HL-60 (cell line): Measurements from ENCODE around the gene SCAANT1.

ENCODE experiments used
- DNase-seq, 2 experiments: peaks; one replicate each; pipeline ENCODE4 v3.0.0-alpha.2; 2010 to 2020; ENCODE audit warnings: low read depth in 1 of 2, low spot score in 1 of 2
- H3K27ac ChIP-seq: fragments of 250-450 bp; sonication (Bioruptor Pico); replicated peaks from 2 replicates; pipeline ENCODE4 v1.5.1; 2020; ENCODE audit warnings: mild to moderate bottlenecking, moderate library complexity
- H3K27me3 ChIP-seq: fragments of 250-450 bp; sonication (Bioruptor Pico); 2 replicates; pipeline ENCODE4 v1.5.1; 2021; ENCODE audit warnings: mild to moderate bottlenecking, moderate library complexity; ENCODE audit not compliant: insufficient read depth, poor library complexity, severe bottlenecking
- H3K4me3 ChIP-seq: replicated peaks from 2 replicates; pipeline ENCODE4 v1.5.1; 2011; ENCODE audit warnings: mild to moderate bottlenecking, control low read depth, low read length; ENCODE audit not compliant: insufficient read depth
- CTCF ChIP-seq: IDR thresholded peaks from one replicate; pipeline ENCODE4 v1.5.1; 2011; ENCODE audit warnings: low read length, control low read depth, inconsistent platforms; ENCODE audit not compliant: insufficient read depth
- GABPA ChIP-seq: IDR thresholded peaks from 2 replicates; pipeline ENCODE4 v1.6.1; 2012; ENCODE audit warnings: low read depth
- POLR2AphosphoS5 ChIP-seq: IDR thresholded peaks from 2 replicates; pipeline ENCODE4 v1.6.1; 2012; ENCODE audit warnings: low read depth
- REST ChIP-seq: IDR thresholded peaks from 2 replicates; pipeline ENCODE4 v1.6.1; 2012; ENCODE audit warnings: low read depth; ENCODE audit not compliant: insufficient replicate concordance
- SPI1 ChIP-seq: IDR thresholded peaks from 2 replicates; pipeline ENCODE4 v1.6.1; 2012; ENCODE audit warnings: low read depth, mild to moderate bottlenecking, borderline replicate concordance

The SCAANT1 gene

DNA sequence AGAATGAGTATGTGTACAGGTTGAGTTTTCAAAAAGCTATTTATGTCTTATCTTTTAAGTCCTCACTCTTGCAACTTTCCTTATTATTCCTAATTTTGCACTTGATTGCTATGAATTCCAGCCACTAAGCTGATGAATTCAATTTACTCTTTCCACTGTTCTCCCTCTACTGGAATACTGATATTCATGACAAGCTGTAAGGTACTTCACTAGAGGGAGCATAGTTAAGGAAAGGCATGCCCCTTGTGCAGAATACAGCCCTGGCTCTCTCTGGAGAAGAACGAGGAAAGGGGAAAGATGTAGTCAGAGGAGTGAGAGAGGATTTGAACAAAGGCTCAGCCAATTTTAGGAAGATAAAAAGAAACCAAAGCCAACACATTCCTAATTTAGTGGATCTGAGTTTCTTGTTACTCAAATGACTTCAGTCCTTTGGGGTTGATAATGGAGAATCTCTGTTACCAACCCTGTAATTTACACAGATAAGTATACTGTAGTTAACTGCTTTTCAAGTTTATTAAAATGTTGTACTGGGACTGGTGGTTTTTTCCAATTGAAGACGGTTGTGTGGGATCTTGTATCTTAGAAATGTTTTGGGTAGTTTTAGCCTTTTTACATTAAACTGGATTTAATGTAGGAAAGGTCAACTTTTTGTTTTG is 4.0 kb downstream of the SCAANT1 start:
- H3K4me3 ChIP-seq: no peak overlapping the region
- no peak overlapping the region for H3K27ac ChIP-seq
- no peak for DNase-seq
- no peaks in the 10 kb centered on the region for H3K27me3 ChIP-seq
- TF ChIP-seq REST (no peak), CTCF (no peak), GABPA (no peak), POLR2AphosphoS5 (no peak), SPI1 (no peak)

DNA sequence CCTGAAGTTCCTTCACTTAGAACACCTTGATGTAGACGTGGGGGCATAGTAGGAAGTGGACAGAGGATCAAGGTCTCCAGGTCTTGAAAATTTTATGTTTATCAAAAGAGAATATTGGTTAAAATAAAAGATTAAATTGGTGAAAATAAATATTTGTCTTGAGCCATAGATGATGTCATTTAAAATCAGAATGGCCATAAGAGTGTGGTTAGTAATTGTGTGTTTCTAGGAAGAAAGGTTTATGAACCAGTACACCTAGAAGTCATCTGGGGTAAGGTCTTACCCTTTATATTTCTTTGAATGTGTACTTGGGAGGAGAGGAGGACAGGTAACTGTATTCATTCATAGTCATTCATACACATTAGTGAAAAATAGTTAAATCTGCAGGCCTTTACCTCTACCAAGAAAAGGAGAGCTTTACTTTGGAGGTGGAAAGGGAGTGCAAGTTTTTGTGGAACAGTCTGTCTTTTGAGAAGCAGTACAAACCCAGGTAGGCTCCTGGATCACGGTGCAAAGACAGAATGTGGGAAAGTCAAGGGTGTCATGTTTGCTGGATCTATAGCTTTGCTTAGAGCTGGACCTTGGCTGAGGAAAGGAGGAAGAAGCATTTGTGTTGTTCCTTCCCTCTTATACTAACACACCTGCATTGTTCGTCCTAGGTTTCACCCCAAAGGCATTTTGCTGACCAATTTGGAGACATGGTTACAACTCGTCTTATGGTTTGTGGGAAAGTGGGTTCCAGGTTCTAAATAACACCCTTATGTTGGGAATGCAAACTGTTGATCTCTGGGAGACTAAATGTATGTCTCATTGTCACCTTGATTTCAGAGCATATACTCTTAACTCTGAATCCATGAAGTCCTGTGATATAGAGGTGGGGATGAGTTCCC is 6.2 kb downstream of the SCAANT1 start:
- Histone ChIP-seq H3K27ac (no peak overlapping the region), H3K4me3 (no peak overlapping the region), H3K27me3 (no peaks in the 10 kb centered on the region)
- no peak for DNase-seq
- TF ChIP-seq CTCF: no peak
- no peak for TF ChIP-seq GABPA
- no peak for TF ChIP-seq POLR2AphosphoS5
- no peak for TF ChIP-seq SPI1
- TF ChIP-seq REST: no peak

GRCh38 chr3:63900459-63900858 is 11.7 kb downstream of the SCAANT1 start:
- Histone ChIP-seq H3K4me3 (no peak overlapping the region), H3K27ac (no peak overlapping the region), H3K27me3 (no peaks in the 10 kb centered on the region)
- TF ChIP-seq GABPA: no peak
- no peak for TF ChIP-seq REST
- TF ChIP-seq SPI1: no peak
- no peak for TF ChIP-seq CTCF
- TF ChIP-seq POLR2AphosphoS5: no peak
- no peak for DNase-seq
